A549 (cell line): ENCODE measurements around the gene HPCAL1. TPM values are rescaled to one million over a fixed set of nuclear protein-coding genes. Genes with fewer than 3 reads are reported as not detected.

Experiments
- ATAC-seq, 2 experiments: fragments of 200-7000 bp in 1 of 2; fragments of >200 bp in 1 of 2; cut with Nextera tagmentation in 1 of 2; cut with Tn5 transposase in 1 of 2; 3 replicates each; pipeline versions ENCODE4 v1.8.0 to v1.9.1; 2018 to 2020; ENCODE audit warnings: mild to moderate bottlenecking in 1 of 2, moderate library complexity in 1 of 2
- CTCF ChIA-PET: fragments of 300-600 bp; sonication (Branson Sonifier 250); formaldehyde crosslinking; extraction: SDS; loops from one replicate; lab custom pipeline; 2021; ENCODE audit warnings: antibody characterized with exemption, inconsistent platforms; lab: Yijun Ruan, JAX
- POLR2A ChIA-PET: fragments of 350-600 bp; formaldehyde crosslinking; extraction: SDS; loops from one replicate; lab custom pipeline; 2021; ENCODE audit warnings: antibody characterized with exemption, inconsistent platforms; lab: Yijun Ruan, JAX
- DNase-seq, 2 experiments: peaks; one replicate each; pipeline versions ENCODE4 v3.0.0 to v3.0.0-alpha.2; 2011 to 2016; ENCODE audit warnings: low read depth in 1 of 2, low spot score in 1 of 2
- FAIRE-seq: peaks from 2 replicates; lab custom pipeline; 2011; peaks lifted over from hg19 to GRCh38; lab: Jason Lieb, UNC
- H3K27ac ChIP-seq, 2 experiments: fragments of >200 bp; sonication (Bioruptor Twin); formaldehyde crosslinking; 3 replicates each; pipeline ENCODE4 v1.5.1; 2016 to 2017
- H3K4me1 ChIP-seq: fragments of >200 bp; sonication (Bioruptor Twin); formaldehyde crosslinking; 3 replicates; pipeline ENCODE4 v1.6.1; 2016
- H3K4me2 ChIP-seq: fragments of >200 bp; sonication (Bioruptor Twin); formaldehyde crosslinking; 3 replicates; pipeline ENCODE4 v1.6.1; 2016
- H3K4me3 ChIP-seq: fragments of >200 bp; sonication (Bioruptor Twin); formaldehyde crosslinking; 3 replicates; pipeline ENCODE4 v1.5.1; 2016
- H3K9me3 ChIP-seq: fragments of >200 bp; sonication (Bioruptor Twin); formaldehyde crosslinking; 3 replicates; pipeline ENCODE4 v1.6.1; 2016
- CHD2 ChIP-seq: fragments of 150-350 bp; IDR thresholded peaks from 2 replicates; pipeline ENCODE4 v1.6.1; 2014; ENCODE audit warnings: low read length; ENCODE audit not compliant: partially characterized antibody
- CHD4 ChIP-seq: fragments of 200-600 bp; sonication (generic); IDR thresholded peaks from 2 replicates; pipeline ENCODE4 v1.6.1; 2016; ENCODE audit warnings: antibody characterized with exemption, mild to moderate bottlenecking, borderline replicate concordance
- GATA3 ChIP-seq: IDR thresholded peaks from 2 replicates; pipeline ENCODE4 v1.6.1; 2012; ENCODE audit warnings: borderline replicate concordance
- HDAC2 ChIP-seq: fragments of 200-600 bp; sonication (generic); IDR thresholded peaks from 2 replicates; pipeline ENCODE4 v1.6.1; 2016
- HEYL ChIP-seq: fragments of 250-450 bp; sonication (Bioruptor Pico); IDR thresholded peaks from 2 replicates; pipeline ENCODE4 v1.8.0; 2021; ENCODE audit warnings: mild to moderate bottlenecking, moderate library complexity
- HOXA7 ChIP-seq: fragments of 250-450 bp; sonication (Bioruptor Pico); IDR thresholded peaks from 2 replicates; pipeline ENCODE4 v1.5.0; 2020; ENCODE audit warnings: mild to moderate bottlenecking, moderate library complexity
- HOXB5 ChIP-seq: fragments of 250-450 bp; sonication (Bioruptor Pico); IDR thresholded peaks from 2 replicates; pipeline ENCODE4 v1.5.0; 2020; ENCODE audit warnings: mild to moderate bottlenecking, moderate library complexity
- MAFK ChIP-seq: fragments of 450-650 bp; IDR thresholded peaks from 2 replicates; pipeline ENCODE4 v1.6.1; 2014; ENCODE audit not compliant: partially characterized antibody
- MAX ChIP-seq: IDR thresholded peaks from 2 replicates; pipeline ENCODE4 v1.6.1; 2012
- MAZ ChIP-seq: fragments of 150-350 bp; IDR thresholded peaks from 2 replicates; pipeline ENCODE4 v1.6.1; 2014; ENCODE audit warnings: antibody characterized with exemption, low read depth, low read length, borderline replicate concordance
- MYC ChIP-seq: IDR thresholded peaks from 2 replicates; pipeline ENCODE4 v1.6.1; 2012; ENCODE audit warnings: mild to moderate bottlenecking, inconsistent platforms, low read length, improper control_type of control experiment, borderline replicate concordance
- NR3C1 ChIP-seq: fragments of >200 bp; sonication (Bioruptor Twin); formaldehyde crosslinking; IDR thresholded peaks from 3 replicates; pipeline ENCODE4 v1.6.1; 2017
- POLR2A ChIP-seq: IDR thresholded peaks from 2 replicates; pipeline ENCODE4 v1.6.1; 2012; ENCODE audit warnings: mild to moderate bottlenecking, low read length
- POLR2AphosphoS2 ChIP-seq: conservative IDR thresholded peaks from 2 replicates; pipeline ENCODE4 v1.6.1; 2012; ENCODE audit warnings: low read length, improper control_type of control experiment, inconsistent platforms
- RAD21 ChIP-seq, 2 experiments: fragments of >200 bp in 1 of 2; sonication (Bioruptor Twin) in 1 of 2; formaldehyde crosslinking in 1 of 2; IDR thresholded peaks in 1 of 2; conservative IDR thresholded peaks in 1 of 2; 2 replicates in 1 of 2; 3 replicates in 1 of 2; pipeline ENCODE4 v1.6.1; 2012 to 2018; ENCODE audit warnings: inconsistent platforms in 1 of 2
- RCOR1 ChIP-seq: fragments of 150-350 bp; IDR thresholded peaks from 2 replicates; pipeline ENCODE4 v1.6.1; 2014; ENCODE audit warnings: antibody characterized with exemption, low read length, low read depth
- TP53 ChIP-seq: fragments of 250-450 bp; sonication (Bioruptor Pico); IDR thresholded peaks from 2 replicates; pipeline ENCODE4 v1.5.0; 2021; ENCODE audit warnings: mild to moderate bottlenecking, moderate library complexity
- USF2 ChIP-seq: fragments of 450-650 bp; IDR thresholded peaks from 2 replicates; pipeline ENCODE4 v1.6.1; 2014; ENCODE audit warnings: antibody characterized with exemption
- ZFP36 ChIP-seq: fragments of 450-650 bp; IDR thresholded peaks from 2 replicates; pipeline ENCODE4 v1.6.1; 2014; ENCODE audit warnings: borderline replicate concordance; ENCODE audit not compliant: partially characterized antibody
- WGBS: methylation state at CpG from one replicate; pipeline ENCODE4 v1.1.6; 2017; ENCODE audit errors: missing lambda C conversion rate; 5-methylcytosine and 5-hydroxymethylcytosine counted together
- polyA plus RNA-seq, 4 experiments: library from polyadenylated mRNA; depleted of rRNA in 3 of 4; stranded (reverse); fragments of >200 nt; fragmentation: RNase III in 1 of 4; extraction: RNeasy Plus Mini Kit Qiagen cat#74134 plus additional on column Dnase treatment in 1 of 4; gene quantifications; 2 replicates in 3 of 4; 3 replicates in 1 of 4; pipeline ENCODE4 v1.2.3, GENCODE V29; 2011 to 2017
- TF ChIP-seq, protein P1 (sequence below): fragments of 250-450 bp; sonication (Bioruptor Pico); IDR thresholded peaks from 2 replicates; pipeline ENCODE4 v1.5.0; 2021; ENCODE audit warnings: mild to moderate bottlenecking, moderate library complexity, borderline replicate concordance
- TF ChIP-seq, protein P2 (sequence below): fragments of >200 bp; sonication (Bioruptor Twin); formaldehyde crosslinking; IDR thresholded peaks from 3 replicates; pipeline ENCODE4 v1.5.1; 2016

The HPCAL1 gene
- polyA plus RNA-seq, 2 of the 4 experiments (the other 2 are of a cell fraction) = 44.4 to 66.4 TPM

DNA sequence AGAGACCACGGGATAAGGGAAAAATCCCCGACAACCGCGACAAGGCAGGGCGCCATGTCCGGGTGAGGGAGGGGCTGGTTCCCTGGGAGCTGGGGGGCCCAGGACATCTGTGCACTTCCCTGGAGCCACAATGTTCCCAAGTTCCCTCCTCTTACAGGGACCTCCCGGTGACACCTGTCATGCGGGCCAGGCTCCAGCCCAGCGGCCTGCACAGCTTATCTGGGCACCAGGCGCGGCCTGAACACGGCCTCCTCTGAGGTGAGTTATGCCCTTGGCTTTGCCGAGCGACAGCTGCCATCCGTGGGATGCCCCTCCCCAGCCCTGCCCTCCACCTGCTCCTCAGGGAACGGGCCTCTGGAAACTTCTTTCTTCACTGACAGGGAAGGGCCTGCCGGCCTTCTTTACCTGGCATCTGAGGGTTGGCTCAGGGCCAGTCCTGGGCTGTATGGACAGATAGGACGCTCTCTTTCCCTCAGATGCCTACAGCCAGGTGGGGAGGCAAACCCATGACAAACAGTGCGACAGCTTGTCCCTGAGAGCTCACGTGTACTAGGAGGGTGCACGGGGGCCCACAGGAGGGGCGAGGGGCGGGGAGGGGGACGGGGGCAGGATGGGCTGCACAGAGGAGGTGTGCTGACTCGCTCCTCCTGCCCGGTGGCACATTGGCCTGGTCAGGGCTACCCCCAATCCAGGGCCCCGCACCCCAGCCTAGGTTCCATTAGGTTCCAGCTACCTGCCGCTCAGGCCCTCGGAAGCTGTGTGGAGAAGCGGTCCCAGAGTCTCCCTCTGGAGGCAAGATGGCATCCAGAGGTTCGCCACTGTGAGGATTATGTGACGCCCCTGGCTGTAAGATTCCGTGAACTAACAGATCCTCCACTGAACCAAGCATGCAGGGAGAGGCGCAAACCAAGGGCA lies 34.9 kb upstream of the HPCAL1 start:
- WGBS = 85% methylated on average over 30 of the region's 34 CpGs
- no peaks in the 10 kb centered on the region for H3K9me3 ChIP-seq
- no peak overlapping the region for H3K4me3 ChIP-seq
- no peak overlapping the region for H3K4me2 ChIP-seq
- ATAC-seq (no peak), FAIRE-seq (no peak), DNase-seq (no peak)
- TF ChIP-seq CHD2 (no peak), POLR2A (no peak), HEYL (CRISPR knock-in tag) (no peak), MAX (no peak), RCOR1 (no peak), HOXA7 (CRISPR knock-in tag) (no peak), MYC (no peak), HOXB5 (CRISPR knock-in tag) (no peak), TP53 (no peak), NR3C1 (no peak), USF2 (no peak), RAD21 (conservative IDR thresholded peaks at IDR 0.05 in 1 of 2, IDR thresholded peaks at IDR 0.05 in 1 of 2) (no peak)
- TF ChIP-seq, protein P1, sequence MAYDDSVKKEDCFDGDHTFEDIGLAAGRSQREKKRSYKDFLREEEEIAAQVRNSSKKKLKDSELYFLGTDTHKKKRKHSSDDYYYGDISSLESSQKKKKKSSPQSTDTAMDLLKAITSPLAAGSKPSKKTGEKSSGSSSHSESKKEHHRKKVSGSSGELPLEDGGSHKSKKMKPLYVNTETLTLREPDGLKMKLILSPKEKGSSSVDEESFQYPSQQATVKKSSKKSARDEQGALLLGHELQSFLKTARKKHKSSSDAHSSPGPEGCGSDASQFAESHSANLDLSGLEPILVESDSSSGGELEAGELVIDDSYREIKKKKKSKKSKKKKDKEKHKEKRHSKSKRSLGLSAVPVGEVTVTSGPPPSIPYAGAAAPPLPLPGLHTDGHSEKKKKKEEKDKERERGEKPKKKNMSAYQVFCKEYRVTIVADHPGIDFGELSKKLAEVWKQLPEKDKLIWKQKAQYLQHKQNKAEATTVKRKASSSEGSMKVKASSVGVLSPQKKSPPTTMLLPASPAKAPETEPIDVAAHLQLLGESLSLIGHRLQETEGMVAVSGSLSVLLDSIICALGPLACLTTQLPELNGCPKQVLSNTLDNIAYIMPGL = no peak
- no peak overlapping the region; a peak in 1 of 6 replicates for H3K27ac ChIP-seq
- ChIA-PET POLR2A (no interaction called here), CTCF (interaction anchor here (1.0 to 1.9 kb wide), 3 partner anchors 16 to 166 kb away, joined by 3 to 11 read pairs (median 6); no protein-coding TSS in a partner anchor)
- H3K4me1 ChIP-seq = peaks cover 22% of the 10 kb centered on the region

GRCh38 chr2:10269291-10269690 lies 33.4 kb upstream of the HPCAL1 start:
- DNase-seq (no peak), ATAC-seq (no peak), FAIRE-seq (no peak)
- 69% methylated on average over 8 of the region's 8 CpGs for WGBS
- TF ChIP-seq GATA3 (no peak), HDAC2 (no peak), ZFP36 (no peak), MAZ (no peak)
- H3K9me3 ChIP-seq = no peaks in the 10 kb centered on the region
- peaks cover 22% of the 10 kb centered on the region for H3K4me1 ChIP-seq
- no peak overlapping the region for H3K4me2 ChIP-seq
- H3K4me3 ChIP-seq = no peak overlapping the region
- POLR2A ChIA-PET = no interaction called here
- H3K27ac ChIP-seq = peak overlapping the region in 1 of 2 experiments; percentile 75; a peak in 2 of 6 replicates
- CTCF ChIA-PET = interaction anchor here (1.0 to 4.7 kb wide), 13 partner anchors 10 to 166 kb away, joined by 3 to 86 read pairs (median 10); no protein-coding TSS in a partner anchor

- POLR2A ChIA-PET = interaction anchor here (0.9 to 1.0 kb wide), 2 partner anchors 136 to 139 kb away, joined by 3 to 4 read pairs; no protein-coding TSS in a partner anchor
- ATAC-seq (peak in 1 of 2 experiments; percentile 47; a peak in 3 of 6 replicates), FAIRE-seq (no peak), DNase-seq (no peak)
- 90% methylated on average over 15 of the region's 15 CpGs for WGBS
- H3K4me2 ChIP-seq = peak overlapping the region; percentile 44
- CTCF ChIA-PET = interaction anchor here (0.5 to 4.7 kb wide), 30 partner anchors 8 to 581 kb away, joined by 3 to 86 read pairs (median 4); no protein-coding TSS in a partner anchor
- no peaks in the 10 kb centered on the region for H3K9me3 ChIP-seq
- H3K27ac ChIP-seq = peak overlapping the region; percentile 72 to 75; a peak in 5 of 6 replicates
- H3K4me1 ChIP-seq = peaks cover 22% of the 10 kb centered on the region
- TF ChIP-seq MAFK (no peak), NR3C1 (no peak), CHD4 (no peak), MAZ (no peak), HOXB5 (CRISPR knock-in tag) (no peak), POLR2AphosphoS2 (no peak)
- TF ChIP-seq, protein P1 = no peak
- TF ChIP-seq, protein P2, sequence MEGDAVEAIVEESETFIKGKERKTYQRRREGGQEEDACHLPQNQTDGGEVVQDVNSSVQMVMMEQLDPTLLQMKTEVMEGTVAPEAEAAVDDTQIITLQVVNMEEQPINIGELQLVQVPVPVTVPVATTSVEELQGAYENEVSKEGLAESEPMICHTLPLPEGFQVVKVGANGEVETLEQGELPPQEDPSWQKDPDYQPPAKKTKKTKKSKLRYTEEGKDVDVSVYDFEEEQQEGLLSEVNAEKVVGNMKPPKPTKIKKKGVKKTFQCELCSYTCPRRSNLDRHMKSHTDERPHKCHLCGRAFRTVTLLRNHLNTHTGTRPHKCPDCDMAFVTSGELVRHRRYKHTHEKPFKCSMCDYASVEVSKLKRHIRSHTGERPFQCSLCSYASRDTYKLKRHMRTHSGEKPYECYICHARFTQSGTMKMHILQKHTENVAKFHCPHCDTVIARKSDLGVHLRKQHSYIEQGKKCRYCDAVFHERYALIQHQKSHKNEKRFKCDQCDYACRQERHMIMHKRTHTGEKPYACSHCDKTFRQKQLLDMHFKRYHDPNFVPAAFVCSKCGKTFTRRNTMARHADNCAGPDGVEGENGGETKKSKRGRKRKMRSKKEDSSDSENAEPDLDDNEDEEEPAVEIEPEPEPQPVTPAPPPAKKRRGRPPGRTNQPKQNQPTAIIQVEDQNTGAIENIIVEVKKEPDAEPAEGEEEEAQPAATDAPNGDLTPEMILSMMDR = no peak
- no peak overlapping the region for H3K4me3 ChIP-seq
Measured at GRCh38 chr2:10269711-10270610, 32.7 kb upstream of the HPCAL1 start.
